ENCODE data around the gene CEP290. TPM values are rescaled to one million over a fixed set of nuclear protein-coding genes. Genes with fewer than 3 reads are reported as not detected.

CEP290 gene, protein sequence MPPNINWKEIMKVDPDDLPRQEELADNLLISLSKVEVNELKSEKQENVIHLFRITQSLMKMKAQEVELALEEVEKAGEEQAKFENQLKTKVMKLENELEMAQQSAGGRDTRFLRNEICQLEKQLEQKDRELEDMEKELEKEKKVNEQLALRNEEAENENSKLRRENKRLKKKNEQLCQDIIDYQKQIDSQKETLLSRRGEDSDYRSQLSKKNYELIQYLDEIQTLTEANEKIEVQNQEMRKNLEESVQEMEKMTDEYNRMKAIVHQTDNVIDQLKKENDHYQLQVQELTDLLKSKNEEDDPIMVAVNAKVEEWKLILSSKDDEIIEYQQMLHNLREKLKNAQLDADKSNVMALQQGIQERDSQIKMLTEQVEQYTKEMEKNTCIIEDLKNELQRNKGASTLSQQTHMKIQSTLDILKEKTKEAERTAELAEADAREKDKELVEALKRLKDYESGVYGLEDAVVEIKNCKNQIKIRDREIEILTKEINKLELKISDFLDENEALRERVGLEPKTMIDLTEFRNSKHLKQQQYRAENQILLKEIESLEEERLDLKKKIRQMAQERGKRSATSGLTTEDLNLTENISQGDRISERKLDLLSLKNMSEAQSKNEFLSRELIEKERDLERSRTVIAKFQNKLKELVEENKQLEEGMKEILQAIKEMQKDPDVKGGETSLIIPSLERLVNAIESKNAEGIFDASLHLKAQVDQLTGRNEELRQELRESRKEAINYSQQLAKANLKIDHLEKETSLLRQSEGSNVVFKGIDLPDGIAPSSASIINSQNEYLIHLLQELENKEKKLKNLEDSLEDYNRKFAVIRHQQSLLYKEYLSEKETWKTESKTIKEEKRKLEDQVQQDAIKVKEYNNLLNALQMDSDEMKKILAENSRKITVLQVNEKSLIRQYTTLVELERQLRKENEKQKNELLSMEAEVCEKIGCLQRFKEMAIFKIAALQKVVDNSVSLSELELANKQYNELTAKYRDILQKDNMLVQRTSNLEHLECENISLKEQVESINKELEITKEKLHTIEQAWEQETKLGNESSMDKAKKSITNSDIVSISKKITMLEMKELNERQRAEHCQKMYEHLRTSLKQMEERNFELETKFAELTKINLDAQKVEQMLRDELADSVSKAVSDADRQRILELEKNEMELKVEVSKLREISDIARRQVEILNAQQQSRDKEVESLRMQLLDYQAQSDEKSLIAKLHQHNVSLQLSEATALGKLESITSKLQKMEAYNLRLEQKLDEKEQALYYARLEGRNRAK (N-terminal part only)
- 27.2 and 27.3 TPM in 2 replicates for total RNA-seq (2021)
- Bru-seq, nascent RNA: percentile 85 among the genes with signal in this experiment
- BruChase-seq, experiment 1, labeled RNA remaining after a 2-hour chase: percentile 87 among the genes with signal in this experiment
- percentile 76 among the genes with signal in this experiment for BruChase-seq, experiment 2, labeled RNA remaining after a 6-hour chase
- long read RNA-seq, full-length matches to known transcripts: 4 of 19 reads
- long read RNA-seq, partial matches to known transcripts: 5 of 19 reads
- long read RNA-seq, other reads (novel, unspliced or antisense): 10 of 19 reads

DNA sequence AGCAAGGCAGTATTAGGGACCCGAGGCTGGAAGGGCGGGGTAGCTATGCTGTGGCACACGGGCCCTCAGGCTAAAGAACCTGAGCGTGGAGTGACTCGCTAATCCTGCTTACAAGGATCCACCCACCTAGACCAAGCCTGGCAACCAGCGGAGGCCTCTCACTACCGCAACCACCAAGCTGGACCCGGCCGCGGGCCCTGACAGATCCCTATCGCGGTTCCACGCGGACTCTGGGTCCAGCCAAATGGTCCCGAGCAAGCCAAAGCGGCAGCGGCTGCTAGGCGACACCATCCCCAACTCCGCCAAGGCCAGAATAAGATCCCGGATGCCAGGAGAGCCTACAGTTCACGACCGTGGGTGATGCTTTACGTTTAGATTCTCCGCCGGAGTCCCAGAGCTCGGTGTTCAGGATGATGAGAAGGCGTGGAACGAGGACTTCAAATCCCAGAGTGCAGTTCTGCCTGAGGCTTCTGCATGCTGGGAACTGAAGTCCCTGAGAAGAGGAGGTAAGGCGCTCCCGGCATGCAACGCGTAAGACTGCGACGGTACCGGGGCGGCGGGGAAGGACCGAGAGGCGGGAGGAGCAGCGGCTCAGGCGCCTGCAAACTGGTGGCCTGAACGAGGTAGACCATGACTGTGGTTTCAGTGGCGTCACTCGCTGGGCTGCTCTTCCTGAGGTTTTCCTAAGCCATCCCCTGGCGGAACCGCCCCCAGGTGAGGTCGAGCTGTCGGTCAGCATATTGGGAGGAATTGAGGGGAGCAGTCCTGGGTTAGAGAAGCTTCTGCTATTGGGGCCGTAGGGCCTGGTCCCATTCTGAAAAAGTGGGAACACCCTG is at the start of gene CEP290, which contains the start of gene TMTC3:
Gene CEP290, minus strand, starts transcription at position 315 of the 836 bp plus-strand sequence. CDS start 781 bp downstream, outside the sequence.
Gene TMTC3, plus strand, starts transcription at position 534 of the 836 bp plus-strand sequence. CDS start 6,009 bp downstream, outside the sequence.
- peak; percentile 99 for DNase-seq (ENCODE audit: low spot score)

DNA sequence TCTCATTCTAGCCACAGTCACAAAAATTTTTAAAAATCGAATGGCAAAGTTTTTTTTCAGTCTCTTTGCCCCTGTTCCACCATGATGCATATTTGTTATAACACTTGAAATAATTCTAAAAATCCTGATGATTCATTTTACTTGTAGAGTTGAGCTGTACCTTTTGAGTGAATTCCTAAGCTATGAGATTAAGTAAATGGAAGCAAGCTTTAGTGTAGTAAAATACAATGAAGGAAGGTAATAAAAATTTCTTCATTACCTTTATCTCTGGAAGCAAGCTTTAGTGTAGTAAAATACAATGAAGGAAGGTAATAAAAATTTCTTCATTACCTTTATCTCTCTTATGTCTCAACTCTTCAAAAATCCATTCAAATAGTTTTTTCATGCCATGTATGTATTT is 46.3 kb upstream of the CEP290 start:
- Histone ChIP-seq H3K27ac (ENCODE audit: low read depth, low read length, poor library complexity, severe bottlenecking) (no peak overlapping the region), H3K27me3 (replicated peaks; ENCODE audit: insufficient read depth, low read depth, low read length, poor library complexity) (no peaks in the 10 kb centered on the region), H3K9me3 (ENCODE audit: low read depth, low read length, poor library complexity, severe bottlenecking) (no peaks in the 10 kb centered on the region), H3K4me3 (ENCODE audit: low read depth, low read length, poor library complexity, severe bottlenecking) (no peak overlapping the region), H3K36me3 (ENCODE audit: insufficient read depth, low read length, poor library complexity, severe bottlenecking) (no peaks in the 10 kb centered on the region), H3K4me1 (ENCODE audit: insufficient read depth, low read length, poor library complexity, severe bottlenecking) (no peaks in the 10 kb centered on the region)
- no peak for TF ChIP-seq EZH2 (IDR thresholded peaks at IDR 0.05; ENCODE audit: borderline replicate concordance, low read depth, low read length, poor library complexity, severe bottlenecking)
- intact Hi-C loops (cut with micrococcal nuclease; ENCODE audit: unreplicated experiment): no loop called here
- POLR2A ChIA-PET (ENCODE audit: low non-redundant PET): interaction anchor here (0.7 kb wide), 1 partner anchor 260 kb away, joined by 16 read pairs; no protein-coding TSS in a partner anchor
- CTCF ChIA-PET: no interaction called here
- BruUV-seq (replicated peaks): no TSS peak
- no peak for DNase-seq (ENCODE audit: low spot score)

More for the DNA sequence above, at the start of gene CEP290, which contains the start of gene TMTC3:
- intact Hi-C loops (cut with micrococcal nuclease; ENCODE audit: unreplicated experiment): loop anchor here (5.0 kb wide), 1 partner anchor 1385 kb away; the partner anchor contains the start of gene POC1B
- Histone ChIP-seq H3K4me3 (ENCODE audit: low read depth, low read length, poor library complexity, severe bottlenecking) (peak within 1 kb of the TSS; percentile 79), H3K36me3 (ENCODE audit: insufficient read depth, low read length, poor library complexity, severe bottlenecking) (peaks cover 6% of the 10 kb centered on the region), H3K27ac (ENCODE audit: low read depth, low read length, poor library complexity, severe bottlenecking) (peak within 1 kb of the TSS; percentile 71), H3K27me3 (replicated peaks; ENCODE audit: insufficient read depth, low read depth, low read length, poor library complexity) (no peaks in the 10 kb centered on the region), H3K4me1 (ENCODE audit: insufficient read depth, low read length, poor library complexity, severe bottlenecking) (peaks cover 22% of the 10 kb centered on the region), H3K9me3 (ENCODE audit: low read depth, low read length, poor library complexity, severe bottlenecking) (no peaks in the 10 kb centered on the region)
- no TSS peak for BruUV-seq (replicated peaks)
- CTCF ChIA-PET: interaction anchor here (0.5 kb wide), 1 partner anchor 412 kb away, joined by 3 read pairs; no protein-coding TSS in a partner anchor
- POLR2A ChIA-PET (ENCODE audit: low non-redundant PET): no interaction called here
- TF ChIP-seq, protein P1, sequence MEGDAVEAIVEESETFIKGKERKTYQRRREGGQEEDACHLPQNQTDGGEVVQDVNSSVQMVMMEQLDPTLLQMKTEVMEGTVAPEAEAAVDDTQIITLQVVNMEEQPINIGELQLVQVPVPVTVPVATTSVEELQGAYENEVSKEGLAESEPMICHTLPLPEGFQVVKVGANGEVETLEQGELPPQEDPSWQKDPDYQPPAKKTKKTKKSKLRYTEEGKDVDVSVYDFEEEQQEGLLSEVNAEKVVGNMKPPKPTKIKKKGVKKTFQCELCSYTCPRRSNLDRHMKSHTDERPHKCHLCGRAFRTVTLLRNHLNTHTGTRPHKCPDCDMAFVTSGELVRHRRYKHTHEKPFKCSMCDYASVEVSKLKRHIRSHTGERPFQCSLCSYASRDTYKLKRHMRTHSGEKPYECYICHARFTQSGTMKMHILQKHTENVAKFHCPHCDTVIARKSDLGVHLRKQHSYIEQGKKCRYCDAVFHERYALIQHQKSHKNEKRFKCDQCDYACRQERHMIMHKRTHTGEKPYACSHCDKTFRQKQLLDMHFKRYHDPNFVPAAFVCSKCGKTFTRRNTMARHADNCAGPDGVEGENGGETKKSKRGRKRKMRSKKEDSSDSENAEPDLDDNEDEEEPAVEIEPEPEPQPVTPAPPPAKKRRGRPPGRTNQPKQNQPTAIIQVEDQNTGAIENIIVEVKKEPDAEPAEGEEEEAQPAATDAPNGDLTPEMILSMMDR (conservative IDR thresholded peaks at IDR 0.05; ENCODE audit: low read depth, low read length): no peak
- TF ChIP-seq EZH2 (IDR thresholded peaks at IDR 0.05; ENCODE audit: borderline replicate concordance, low read depth, low read length, poor library complexity, severe bottlenecking): no peak

DNA sequence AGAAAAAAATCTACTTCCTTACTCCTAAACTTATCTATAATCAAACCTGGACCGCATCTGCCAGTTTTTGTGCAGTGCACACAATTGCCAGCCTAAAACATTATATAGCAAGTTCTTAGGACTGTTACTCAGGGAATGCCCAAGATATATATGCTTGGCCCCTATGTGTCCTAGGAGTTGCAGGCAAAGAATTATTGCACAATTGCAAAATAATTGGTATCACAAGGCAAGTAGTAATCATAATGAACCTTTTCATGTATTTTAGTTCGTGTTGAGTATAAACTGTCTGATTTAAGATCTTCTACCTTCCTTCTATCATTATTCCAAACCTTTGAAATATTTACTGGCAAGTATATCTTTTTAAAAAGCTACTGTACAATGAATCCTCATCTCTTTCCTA is 45.7 kb upstream of the CEP290 start:
- ChIA-PET POLR2A (ENCODE audit: low non-redundant PET) (no interaction called here), CTCF (no interaction called here)
- no peaks in the 10 kb centered on the region for H3K4me1 ChIP-seq (ENCODE audit: insufficient read depth, low read length, poor library complexity, severe bottlenecking)
- no peaks in the 10 kb centered on the region for H3K9me3 ChIP-seq (ENCODE audit: low read depth, low read length, poor library complexity, severe bottlenecking)
- no peak overlapping the region for H3K4me3 ChIP-seq (ENCODE audit: low read depth, low read length, poor library complexity, severe bottlenecking)
- TF ChIP-seq, protein P1 (conservative IDR thresholded peaks at IDR 0.05; ENCODE audit: low read depth, low read length): no peak
- no peak for TF ChIP-seq EZH2 (IDR thresholded peaks at IDR 0.05; ENCODE audit: borderline replicate concordance, low read depth, low read length, poor library complexity, severe bottlenecking)
- intact Hi-C loops (cut with micrococcal nuclease; ENCODE audit: unreplicated experiment): no loop called here
- DNase-seq (ENCODE audit: low spot score): no peak
- H3K27ac ChIP-seq (ENCODE audit: low read depth, low read length, poor library complexity, severe bottlenecking): no peak overlapping the region
- H3K27me3 ChIP-seq (replicated peaks; ENCODE audit: insufficient read depth, low read depth, low read length, poor library complexity): no peaks in the 10 kb centered on the region
- H3K36me3 ChIP-seq (ENCODE audit: insufficient read depth, low read length, poor library complexity, severe bottlenecking): no peaks in the 10 kb centered on the region
- no TSS peak for BruUV-seq (replicated peaks)

Measured in A673 (cell line).